ENCODE measurements around the gene CA10.

Gene CA10

GRCh38 chr17:51891936-51892335 lies 266.6 kb downstream of the CA10 start:
- DNase-seq (ENCODE audit: low read depth, low spot score), result no peak
- ChIA-PET POLR2A (no interaction called here), CTCF (no interaction called here)
- no peak overlapping the region for H3K4me3 ChIP-seq (ENCODE audit: low read depth, low read length)
- no peak for TF ChIP-seq CTCF (IDR thresholded peaks at IDR 0.05; ENCODE audit: insufficient read depth, low read length, missing control alignments)

- TF ChIP-seq CTCF (IDR thresholded peaks at IDR 0.05; ENCODE audit: insufficient read depth, low read length, missing control alignments), result no peak
- ChIA-PET POLR2A (no interaction called here), CTCF (no interaction called here)
These were observed 267.8 kb downstream of the CA10 start for GRCh38 chr17:51890710-51891109.

GRCh38 chr17:51888816-51889215 lies 269.7 kb downstream of the CA10 start:
- no peak for DNase-seq (ENCODE audit: low read depth, low spot score)
- POLR2A ChIA-PET, result no interaction called here
- H3K4me3 ChIP-seq (ENCODE audit: low read depth, low read length), result no peak overlapping the region
- CTCF ChIA-PET, result no interaction called here
- TF ChIP-seq CTCF (IDR thresholded peaks at IDR 0.05; ENCODE audit: insufficient read depth, low read length, missing control alignments), result no peak

More at GRCh38 chr17:51890710-51891109, 267.8 kb downstream of the CA10 start:
- H3K4me3 ChIP-seq (ENCODE audit: low read depth, low read length), result no peak overlapping the region
- DNase-seq (ENCODE audit: low read depth, low spot score), result no peak

GRCh38 chr17:51876986-51877385 lies 281.5 kb downstream of the CA10 start:
- no peak for TF ChIP-seq CTCF (IDR thresholded peaks at IDR 0.05; ENCODE audit: insufficient read depth, low read length, missing control alignments)
- ChIA-PET CTCF (no interaction called here), POLR2A (no interaction called here)
- H3K4me3 ChIP-seq (ENCODE audit: low read depth, low read length), result no peak overlapping the region
- no peak for DNase-seq (ENCODE audit: low read depth, low spot score)

- H3K4me3 ChIP-seq (ENCODE audit: low read depth, low read length), result no peak overlapping the region
- ChIA-PET CTCF (no interaction called here), POLR2A (no interaction called here)
- TF ChIP-seq CTCF (IDR thresholded peaks at IDR 0.05; ENCODE audit: insufficient read depth, low read length, missing control alignments), result no peak
- DNase-seq (ENCODE audit: low read depth, low spot score), result no peak
These were observed 285.2 kb downstream of the CA10 start for GRCh38 chr17:51873302-51873701.

GRCh38 chr17:51869387-51869786 lies 289.1 kb downstream of the CA10 start:
- H3K4me3 ChIP-seq (ENCODE audit: low read depth, low read length), result no peak overlapping the region
- no peak for TF ChIP-seq CTCF (IDR thresholded peaks at IDR 0.05; ENCODE audit: insufficient read depth, low read length, missing control alignments)
- POLR2A ChIA-PET, result no interaction called here
- CTCF ChIA-PET, result no interaction called here
- no peak for DNase-seq (ENCODE audit: low read depth, low spot score)

Measured in AG04449 (cell line).